Dendritic cell treated with granulocyte-macrophage colony-stimulating factor and Interleukin-4, amounts not matched to agents 40 ng/mL and 50 ng/mL, for 4 days (primary cell): Measurements from ENCODE around the gene FADS3.

Experiments
- H3K27ac Mint-ChIP-seq: one replicate; pipeline ENCODE4 v1.8.0; 2022; ENCODE audit warnings: mild to moderate bottlenecking, mixed read lengths
- H3K27me3 Mint-ChIP-seq: one replicate; pipeline ENCODE4 v1.8.0; 2022; ENCODE audit warnings: mild to moderate bottlenecking, mixed read lengths
- H3K36me3 Mint-ChIP-seq: one replicate; pipeline ENCODE4 v1.8.0; 2022; ENCODE audit warnings: low read depth, mixed read lengths
- H3K4me1 Mint-ChIP-seq: one replicate; pipeline ENCODE4 v1.8.0; 2022; ENCODE audit warnings: low read depth, mixed read lengths
- H3K4me3 Mint-ChIP-seq: one replicate; pipeline ENCODE4 v1.8.0; 2022; ENCODE audit warnings: mild to moderate bottlenecking, moderate library complexity, mixed read lengths
- H3K9me3 Mint-ChIP-seq: one replicate; pipeline ENCODE4 v1.8.0; 2022; ENCODE audit warnings: mixed read lengths
- intact Hi-C: fragments of 100-400 bp; cut with micrococcal nuclease; formaldehyde crosslinking; loops from one replicate; pipeline ENCODE4 v1.15.0; 2022

The FADS3 gene

DNA sequence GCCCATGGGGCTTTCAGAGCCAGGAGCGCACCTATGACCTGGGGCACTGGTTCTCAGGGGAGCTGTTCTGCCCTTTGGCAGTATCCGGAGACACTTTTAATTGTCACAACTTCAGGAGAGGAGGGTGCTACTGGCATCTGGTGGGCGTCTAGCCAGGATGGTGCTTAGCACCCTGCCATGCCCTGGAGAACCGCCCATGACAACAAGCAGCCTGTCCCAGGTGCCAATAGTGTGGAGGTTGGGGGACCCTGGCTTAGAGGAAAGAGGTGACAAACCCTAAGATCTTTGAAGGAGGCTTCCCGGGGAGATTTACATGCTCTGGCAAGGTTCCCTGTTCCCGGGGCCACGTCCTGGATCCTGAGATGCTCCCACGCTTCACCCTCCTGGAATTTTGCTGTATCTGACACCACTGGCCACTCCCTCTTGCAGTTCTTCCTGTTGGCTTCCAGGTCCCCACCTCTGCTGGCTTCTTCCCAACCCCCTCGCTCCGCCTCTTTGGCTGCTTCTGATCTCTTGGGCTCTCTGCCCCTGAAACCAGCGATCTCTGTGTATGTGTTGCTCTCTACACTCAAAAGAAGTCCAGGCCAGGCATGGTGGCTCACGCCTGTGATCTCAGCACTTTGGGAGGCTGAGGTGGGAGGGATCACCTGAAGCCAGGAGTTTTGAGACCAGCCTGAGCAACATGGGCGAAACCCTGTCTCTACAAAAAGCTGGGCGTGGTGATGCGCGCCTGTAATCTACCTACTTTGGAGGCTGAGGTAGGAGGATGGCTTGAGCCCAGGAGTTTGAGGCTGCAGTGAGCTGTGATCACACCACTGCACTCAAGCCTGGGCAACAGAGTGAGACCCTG lies 31.1 kb downstream of the FADS3 start:
- intact Hi-C loops, result no loop called here
- Mint-ChIP-seq H3K4me3 (no peak overlapping the region), H3K9me3 (no peaks in the 10 kb centered on the region), H3K36me3 (peaks cover 99% of the 10 kb centered on the region), H3K4me1 (no peaks in the 10 kb centered on the region), H3K27me3 (no peaks in the 10 kb centered on the region), H3K27ac (no peak overlapping the region)

DNA sequence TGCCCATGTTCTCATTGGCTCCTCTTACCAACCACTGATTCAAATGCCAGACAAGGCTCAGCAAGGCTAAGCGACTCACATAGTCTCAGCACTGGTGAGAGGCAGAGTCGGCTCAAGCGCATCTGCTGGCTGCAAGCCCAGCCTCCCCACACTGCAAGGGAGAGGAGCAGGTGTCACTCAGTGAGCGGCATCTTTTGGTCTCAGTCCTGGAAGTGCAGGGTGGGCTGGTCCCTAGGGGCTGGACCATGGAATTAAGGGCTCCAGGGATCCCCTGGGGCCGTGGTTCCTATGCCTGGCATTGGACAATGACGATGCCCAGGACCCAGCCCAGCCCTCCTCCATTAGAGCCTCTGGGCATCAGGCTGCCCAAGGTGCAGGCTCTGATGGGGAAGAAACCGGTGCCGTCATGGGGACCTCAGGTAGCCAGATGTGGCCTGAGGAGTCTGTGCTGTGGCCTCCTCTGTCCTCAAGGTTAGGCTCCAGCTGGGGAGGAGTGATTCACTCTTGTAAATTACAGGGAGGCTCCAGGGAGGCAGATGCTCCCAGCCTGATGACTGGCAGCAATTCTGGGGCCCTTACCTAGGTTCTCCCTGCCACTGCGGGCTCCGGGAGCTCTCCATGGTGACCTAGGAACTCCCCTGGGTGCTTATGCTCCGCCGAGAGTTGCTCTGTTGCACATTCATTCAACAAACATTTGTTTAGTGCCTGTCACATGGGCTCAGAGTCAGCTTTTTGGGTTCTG lies 35.2 kb downstream of the FADS3 start:
- Mint-ChIP-seq H3K27ac (no peak overlapping the region), H3K4me3 (no peak overlapping the region), H3K4me1 (no peaks in the 10 kb centered on the region), H3K27me3 (no peaks in the 10 kb centered on the region), H3K36me3 (peaks cover 100% of the 10 kb centered on the region), H3K9me3 (no peaks in the 10 kb centered on the region)
- intact Hi-C loops, result no loop called here

DNA sequence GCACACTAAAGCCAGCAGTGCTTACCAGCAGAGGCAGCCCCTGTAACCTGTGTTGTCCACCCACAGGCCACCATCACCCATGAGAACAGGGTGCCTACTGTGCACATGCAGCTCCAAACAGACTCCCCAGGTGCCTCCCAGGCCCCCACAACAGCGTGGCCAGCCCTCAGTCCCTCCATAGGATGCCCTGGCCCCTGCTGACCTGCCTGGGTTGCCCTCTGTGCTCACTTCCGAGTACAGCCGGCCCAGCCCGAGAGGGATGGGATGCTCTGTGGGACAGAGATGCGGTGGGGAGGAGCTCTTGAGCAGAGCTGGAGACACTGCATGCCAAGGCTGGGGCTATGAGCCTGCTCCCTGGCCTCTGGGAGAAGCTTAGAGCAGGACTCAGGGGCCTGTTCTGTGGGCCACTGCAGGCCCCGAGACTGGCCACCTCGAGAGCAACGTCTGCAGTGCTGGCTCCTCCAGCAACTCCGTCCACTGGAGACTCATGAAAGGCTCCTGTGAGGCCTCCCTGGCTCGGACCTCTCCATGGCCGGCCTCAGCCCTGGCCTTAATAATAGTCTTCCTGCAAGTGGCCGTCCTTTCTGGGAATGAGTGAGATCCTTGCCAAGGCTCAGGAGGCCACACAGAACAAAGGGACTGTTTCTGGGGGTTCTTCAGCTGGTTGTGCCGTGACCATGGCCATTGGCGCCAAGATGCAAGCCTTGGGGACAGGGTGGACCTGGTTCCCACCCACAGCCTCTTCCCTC lies 36.2 kb downstream of the FADS3 start:
- H3K9me3 Mint-ChIP-seq, result no peaks in the 10 kb centered on the region
- H3K4me3 Mint-ChIP-seq, result no peak overlapping the region
- no peaks in the 10 kb centered on the region for H3K27me3 Mint-ChIP-seq
- no peaks in the 10 kb centered on the region for H3K4me1 Mint-ChIP-seq
- H3K36me3 Mint-ChIP-seq, result peaks cover 100% of the 10 kb centered on the region
- no peak overlapping the region for H3K27ac Mint-ChIP-seq
- intact Hi-C loops, result no loop called here

DNA sequence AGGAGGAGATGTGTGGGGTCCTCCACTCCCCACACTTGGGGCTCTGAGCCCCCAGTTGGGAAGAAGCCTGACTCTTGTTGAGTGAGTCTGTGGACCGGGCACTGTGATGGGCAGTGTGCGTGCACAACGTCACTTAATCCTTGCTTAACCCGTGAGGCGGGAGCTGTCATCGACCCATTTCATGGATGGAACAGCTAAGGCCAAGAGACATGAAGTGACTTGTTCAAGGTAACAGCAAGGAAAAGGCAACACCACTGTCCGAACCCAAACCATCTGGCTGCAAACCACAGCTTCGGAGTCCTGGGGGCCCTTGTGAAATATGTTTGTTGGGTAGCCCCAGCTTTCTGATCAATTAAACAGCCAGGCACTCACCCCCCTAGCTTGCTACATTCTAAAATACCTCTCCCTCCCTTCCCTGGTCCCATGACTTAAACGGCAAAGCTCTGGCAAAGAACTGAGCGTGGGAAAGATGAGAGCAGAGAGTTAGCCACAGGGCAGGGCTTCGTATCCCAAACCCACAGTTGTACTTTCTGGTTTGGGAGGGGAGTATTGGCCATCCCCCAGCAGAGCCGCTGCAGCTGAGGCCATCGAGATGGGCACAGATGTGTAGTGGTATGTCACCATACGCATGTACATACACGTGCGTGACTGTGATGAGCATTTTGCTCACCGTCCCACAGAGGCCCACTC lies 37.0 kb downstream of the FADS3 start:
- peaks cover 100% of the 10 kb centered on the region for H3K36me3 Mint-ChIP-seq

DNA sequence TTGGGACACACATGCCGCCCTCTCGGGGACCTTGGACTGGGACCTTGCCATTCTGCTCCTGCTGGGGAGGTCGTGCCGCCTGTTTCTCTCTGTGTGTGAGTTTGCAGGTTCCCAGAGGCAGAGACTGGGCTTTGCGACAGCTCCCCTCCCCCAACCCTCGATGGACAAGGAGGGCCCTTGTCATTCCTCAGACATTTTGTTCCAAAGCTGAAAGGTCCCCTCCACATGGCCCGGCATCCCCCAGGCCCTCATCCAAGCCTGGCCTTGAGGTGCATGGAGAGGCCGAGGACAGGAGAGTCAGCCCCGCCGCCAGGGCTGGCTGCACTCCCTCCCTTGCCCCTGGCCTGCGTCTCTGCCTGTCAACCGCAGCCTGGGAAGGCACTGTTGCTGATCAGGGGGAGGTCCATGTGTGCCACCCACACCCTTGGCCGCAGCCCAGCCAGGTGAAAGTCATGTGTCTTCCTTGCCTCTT lies 37.6 kb downstream of the FADS3 start:
- Mint-ChIP-seq H3K36me3 (peaks cover 100% of the 10 kb centered on the region), H3K27me3 (no peaks in the 10 kb centered on the region), H3K4me3 (no peak overlapping the region), H3K9me3 (no peaks in the 10 kb centered on the region), H3K4me1 (no peaks in the 10 kb centered on the region), H3K27ac (no peak overlapping the region)
- intact Hi-C loops, result no loop called here

More for the DNA sequence above, 37.0 kb downstream of the FADS3 start:
- intact Hi-C loops, result no loop called here
- Mint-ChIP-seq H3K4me3 (no peak overlapping the region), H3K27me3 (no peaks in the 10 kb centered on the region), H3K4me1 (no peaks in the 10 kb centered on the region), H3K9me3 (no peaks in the 10 kb centered on the region), H3K27ac (no peak overlapping the region)

DNA sequence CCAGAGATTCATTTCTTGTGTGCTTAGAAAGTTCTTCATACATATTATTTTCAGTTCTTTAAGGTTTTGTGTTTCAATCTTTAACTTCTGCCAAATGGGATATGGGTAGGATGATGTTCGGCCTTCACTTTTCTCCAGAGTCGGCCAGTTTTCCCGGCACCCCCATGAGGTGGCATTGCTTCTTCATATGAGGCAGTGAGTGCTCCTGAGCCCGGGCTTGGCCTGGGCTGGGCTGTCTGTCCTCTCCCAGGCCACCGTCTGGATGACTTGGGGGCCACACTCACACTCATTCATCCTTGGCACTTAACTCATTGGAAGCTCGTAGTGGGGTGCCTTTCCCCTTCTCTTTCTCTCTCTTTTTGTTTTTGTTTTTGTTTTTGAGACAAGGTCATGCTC lies 39.4 kb downstream of the FADS3 start:
- Mint-ChIP-seq H3K4me3 (no peak overlapping the region), H3K36me3 (peaks cover 100% of the 10 kb centered on the region), H3K4me1 (no peaks in the 10 kb centered on the region), H3K27ac (no peak overlapping the region), H3K27me3 (no peaks in the 10 kb centered on the region), H3K9me3 (no peaks in the 10 kb centered on the region)
- intact Hi-C loops, result no loop called here

DNA sequence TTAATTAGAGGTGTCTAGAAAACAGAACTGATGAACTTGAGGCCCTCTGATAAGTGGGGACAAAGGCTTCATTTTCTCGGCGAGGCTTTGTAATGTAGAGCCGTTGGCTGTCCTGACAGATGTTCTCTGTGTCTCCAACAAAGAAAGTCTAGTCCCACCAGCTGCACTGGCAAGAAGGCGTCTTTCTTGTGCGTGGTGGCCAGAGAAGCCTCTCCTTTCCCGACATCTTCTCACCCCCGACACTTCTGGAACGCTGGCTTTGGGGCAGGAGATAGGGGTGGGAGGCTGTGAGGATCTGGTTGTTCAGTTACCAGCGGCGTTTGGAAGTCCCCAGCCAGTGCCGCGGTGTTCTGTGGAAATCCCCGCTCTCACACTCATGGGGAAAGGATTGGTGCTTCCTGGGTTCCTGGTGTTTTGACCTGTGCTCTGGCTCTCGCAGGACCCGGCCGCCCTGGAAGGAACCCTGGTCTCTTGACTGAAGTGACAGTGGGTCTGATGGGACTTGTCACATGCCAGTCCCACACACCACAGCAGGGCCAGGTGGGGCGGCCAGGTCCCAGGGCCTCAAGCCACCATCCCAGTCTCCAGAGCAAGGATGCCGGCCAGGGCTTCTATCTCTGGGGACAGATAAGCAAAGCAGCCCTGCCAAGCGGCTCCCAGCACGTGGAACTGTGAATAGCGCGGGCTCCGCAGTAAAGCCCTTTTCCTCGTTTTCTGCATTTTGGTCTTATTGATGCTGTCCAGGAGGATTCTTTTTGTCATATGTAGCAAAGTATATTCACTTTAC lies 40.0 kb downstream of the FADS3 start:
- Mint-ChIP-seq H3K27ac (no peak overlapping the region), H3K36me3 (peaks cover 100% of the 10 kb centered on the region), H3K9me3 (no peaks in the 10 kb centered on the region), H3K27me3 (no peaks in the 10 kb centered on the region), H3K4me1 (peaks cover 3% of the 10 kb centered on the region), H3K4me3 (no peak overlapping the region)
- intact Hi-C loops, result no loop called here

DNA sequence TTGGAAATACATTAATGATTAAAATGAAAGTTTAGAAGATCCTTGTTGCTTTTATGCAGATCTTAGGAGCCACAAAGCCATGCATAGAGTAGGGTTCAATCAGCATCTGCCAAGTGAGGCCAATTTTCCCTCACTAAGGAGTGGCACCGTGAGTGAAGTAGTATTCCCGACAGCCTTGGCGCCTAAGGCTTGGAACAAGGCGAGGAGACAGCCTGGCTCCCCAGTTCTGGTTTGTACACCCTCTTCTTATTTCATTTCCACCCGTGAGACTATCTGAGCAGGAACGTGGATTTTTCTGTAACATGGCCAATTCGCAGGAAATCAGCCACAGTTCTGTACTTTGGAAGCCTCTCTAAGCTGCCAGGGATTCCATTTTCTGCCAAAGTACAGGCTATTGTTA lies 40.7 kb downstream of the FADS3 start:
- intact Hi-C loops, result no loop called here
- peaks cover 100% of the 10 kb centered on the region for H3K36me3 Mint-ChIP-seq
- H3K4me1 Mint-ChIP-seq, result peaks cover 5% of the 10 kb centered on the region
- no peak overlapping the region for H3K4me3 Mint-ChIP-seq
- no peak overlapping the region for H3K27ac Mint-ChIP-seq
- H3K27me3 Mint-ChIP-seq, result no peaks in the 10 kb centered on the region
- no peaks in the 10 kb centered on the region for H3K9me3 Mint-ChIP-seq

DNA sequence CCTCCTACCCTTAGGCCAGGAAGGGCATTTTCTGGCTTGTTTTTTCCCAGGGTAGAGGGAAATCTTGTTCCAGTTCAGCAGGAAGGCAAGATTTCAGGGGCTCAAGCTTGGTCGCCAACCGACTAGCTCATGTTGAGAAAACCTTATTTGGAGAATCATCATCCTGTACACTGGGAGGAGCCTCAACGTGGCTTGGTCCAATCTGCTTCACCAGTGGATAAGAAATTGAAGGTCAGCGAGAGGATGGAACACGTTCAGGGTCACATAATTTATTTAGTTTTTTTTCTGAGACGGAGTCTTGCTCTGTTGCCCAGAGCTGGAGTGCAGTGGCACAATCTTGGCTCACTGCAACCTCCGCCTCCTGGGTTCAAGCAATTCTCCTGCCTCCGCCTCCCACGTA lies 42.7 kb downstream of the FADS3 start:
- H3K27me3 Mint-ChIP-seq, result no peaks in the 10 kb centered on the region
- no peak overlapping the region for H3K4me3 Mint-ChIP-seq
- H3K4me1 Mint-ChIP-seq, result peaks cover 5% of the 10 kb centered on the region
- peaks cover 100% of the 10 kb centered on the region for H3K36me3 Mint-ChIP-seq
- H3K9me3 Mint-ChIP-seq, result no peaks in the 10 kb centered on the region
- no peak overlapping the region for H3K27ac Mint-ChIP-seq
- intact Hi-C loops, result no loop called here

DNA sequence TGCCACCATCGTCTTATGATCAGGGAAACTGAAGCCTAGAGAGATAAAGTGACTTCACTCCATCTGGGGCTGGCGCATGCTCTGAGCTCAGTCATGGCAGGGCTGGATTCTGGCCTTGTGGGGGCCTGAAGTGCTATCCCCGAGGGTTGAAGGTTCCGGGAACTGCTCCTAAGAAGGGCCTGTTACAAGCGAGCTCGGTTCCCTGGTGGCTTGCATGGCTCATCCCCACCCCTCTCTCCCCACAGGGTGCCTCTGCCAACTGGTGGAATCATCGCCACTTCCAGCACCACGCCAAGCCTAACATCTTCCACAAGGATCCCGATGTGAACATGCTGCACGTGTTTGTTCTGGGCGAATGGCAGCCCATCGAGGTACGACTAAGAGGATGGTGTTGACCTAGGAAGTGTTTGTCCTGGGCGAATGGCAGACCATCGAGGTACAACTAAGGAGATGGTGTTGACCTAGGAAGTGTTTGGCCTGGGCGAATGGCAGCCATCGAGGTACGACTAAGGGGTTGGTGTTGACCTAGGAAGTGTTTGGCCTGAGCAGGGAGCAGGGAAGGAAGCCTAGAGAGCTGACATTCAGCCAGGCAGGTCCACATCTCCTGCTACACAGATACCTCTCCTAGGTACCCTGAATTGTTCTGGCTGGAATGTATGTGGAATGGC lies 43.3 kb downstream of the FADS3 start:
- Mint-ChIP-seq H3K36me3 (peaks cover 100% of the 10 kb centered on the region), H3K27ac (no peak overlapping the region), H3K9me3 (no peaks in the 10 kb centered on the region), H3K4me1 (peaks cover 5% of the 10 kb centered on the region), H3K27me3 (no peaks in the 10 kb centered on the region), H3K4me3 (no peak overlapping the region)
- intact Hi-C loops, result no loop called here

DNA sequence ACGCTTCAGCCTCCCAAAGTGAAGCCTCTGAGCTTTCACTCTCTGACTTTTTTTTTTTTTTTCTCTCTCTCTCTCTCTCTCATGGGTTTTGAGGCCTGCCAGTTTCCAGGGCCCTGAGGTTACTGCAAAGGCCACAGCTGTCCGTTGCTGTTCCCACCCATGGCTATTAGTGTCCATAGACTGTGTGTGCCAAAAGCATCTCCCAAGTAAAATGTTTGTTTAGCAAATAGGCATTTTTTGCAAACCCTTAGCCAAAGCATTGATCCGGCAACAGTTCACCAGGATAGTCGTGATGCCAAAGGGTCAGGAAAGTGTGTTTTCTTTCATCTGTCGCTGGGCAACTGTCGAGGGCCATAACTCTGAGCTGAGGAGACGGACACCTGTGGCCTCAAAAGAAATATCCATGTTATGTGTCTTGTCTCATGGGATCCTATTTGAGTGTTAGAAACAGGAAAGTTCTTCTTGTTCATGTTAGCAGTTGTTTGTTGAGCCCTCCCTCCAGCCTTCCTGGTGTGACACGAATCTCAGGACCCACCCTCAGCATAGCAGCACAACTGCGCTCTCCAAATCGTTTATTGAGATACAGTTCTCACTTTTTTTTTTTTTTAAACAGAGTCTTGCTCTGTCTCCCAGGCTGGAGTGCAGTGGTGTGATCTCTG lies 44.9 kb downstream of the FADS3 start:
- Mint-ChIP-seq H3K36me3 (peaks cover 100% of the 10 kb centered on the region), H3K4me1 (peaks cover 5% of the 10 kb centered on the region), H3K27ac (peak overlapping the region; percentile 30), H3K9me3 (no peaks in the 10 kb centered on the region), H3K4me3 (no peak overlapping the region), H3K27me3 (no peaks in the 10 kb centered on the region)
- intact Hi-C loops, result no loop called here

DNA sequence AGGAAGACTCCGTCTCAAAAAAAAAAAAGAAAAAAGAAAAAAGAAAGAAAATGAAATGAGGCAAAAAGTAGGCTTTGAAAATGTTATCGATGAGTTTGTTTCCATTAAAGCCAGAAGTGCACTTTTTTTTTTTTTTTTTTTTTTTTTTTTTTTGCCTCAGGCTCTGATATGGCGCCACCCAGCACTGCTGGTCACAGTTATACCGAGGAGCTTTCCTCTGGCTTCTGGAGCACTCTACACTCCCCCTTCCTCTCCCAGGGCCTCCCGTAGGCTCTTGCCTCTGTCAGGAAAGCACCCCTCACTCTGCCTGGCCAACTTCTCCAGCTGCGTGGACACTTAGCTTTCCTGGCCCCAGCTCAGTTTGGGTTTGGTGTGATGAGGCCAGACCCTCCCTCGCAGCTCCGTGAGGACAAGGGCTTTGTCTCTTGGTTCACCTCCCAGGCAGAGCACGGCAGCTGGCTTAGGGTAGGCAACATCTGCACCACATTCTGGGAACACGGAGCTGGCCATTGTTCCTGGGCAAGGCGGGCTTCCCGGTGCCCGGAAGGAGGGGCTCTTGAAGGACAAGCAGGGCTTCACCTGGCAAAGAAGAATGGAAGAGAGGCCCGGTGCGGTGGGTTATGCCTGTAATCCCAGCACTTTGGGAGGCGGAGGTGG lies 46.3 kb downstream of the FADS3 start:
- H3K27ac Mint-ChIP-seq, result no peak overlapping the region
- H3K9me3 Mint-ChIP-seq, result no peaks in the 10 kb centered on the region
- no peak overlapping the region for H3K4me3 Mint-ChIP-seq
- H3K4me1 Mint-ChIP-seq, result peaks cover 5% of the 10 kb centered on the region
- H3K36me3 Mint-ChIP-seq, result peaks cover 100% of the 10 kb centered on the region
- H3K27me3 Mint-ChIP-seq, result no peaks in the 10 kb centered on the region
- intact Hi-C loops, result no loop called here
